KG1 (cell line): ENCODE results near the gene FGF19.

Source experiments
- DNase-seq: peaks from one replicate; lab custom pipeline; 2025; lab: John Stamatoyannopoulos, UW

The FGF19 gene

DNA sequence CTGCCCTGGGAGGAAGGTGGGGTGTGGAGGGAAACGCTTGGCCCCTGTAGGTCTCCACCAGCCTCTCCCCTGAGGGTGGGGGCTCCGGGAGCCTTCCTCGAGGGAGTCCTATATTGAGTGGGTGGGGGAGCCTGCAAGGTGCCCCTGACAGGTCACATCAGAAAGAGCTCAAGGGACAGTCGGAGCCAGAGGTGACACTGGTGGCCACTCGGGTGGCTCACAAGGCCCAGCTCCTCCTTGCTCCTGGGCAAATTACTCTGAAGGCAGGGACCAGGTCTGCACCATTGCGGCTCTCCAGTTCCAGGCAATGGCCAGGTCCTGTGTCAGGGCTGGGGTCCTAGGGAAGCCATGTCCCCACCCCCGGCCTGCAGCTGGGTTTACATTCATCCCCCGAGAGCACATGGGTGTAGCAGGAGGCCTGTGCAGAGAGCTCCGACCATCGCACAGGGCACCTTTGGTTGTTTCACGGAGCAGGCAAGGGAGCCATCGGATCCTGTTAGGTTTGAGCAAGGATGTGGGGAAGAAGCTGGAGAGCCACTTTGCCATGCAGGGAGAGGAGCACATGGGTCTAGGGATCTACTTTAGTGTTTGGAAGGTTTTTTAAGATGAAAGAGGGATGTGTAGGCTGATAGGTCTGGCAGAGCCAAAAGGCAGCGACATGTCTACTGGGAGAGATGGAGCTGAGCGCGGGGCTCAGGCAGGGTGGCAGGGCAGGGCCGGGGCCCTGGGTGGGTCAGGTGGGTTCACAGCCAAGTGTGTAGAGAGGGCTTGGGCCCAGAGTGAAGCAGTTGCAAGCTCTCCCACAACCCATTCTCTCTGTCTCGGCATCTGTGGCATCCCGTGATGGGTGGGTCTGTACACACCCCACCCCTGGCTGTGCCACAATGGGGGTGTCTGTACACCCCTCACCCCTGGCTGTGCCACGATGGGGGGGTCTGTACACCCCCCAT is 48.1 kb downstream of the FGF19 start:
- no peak for DNase-seq

DNA sequence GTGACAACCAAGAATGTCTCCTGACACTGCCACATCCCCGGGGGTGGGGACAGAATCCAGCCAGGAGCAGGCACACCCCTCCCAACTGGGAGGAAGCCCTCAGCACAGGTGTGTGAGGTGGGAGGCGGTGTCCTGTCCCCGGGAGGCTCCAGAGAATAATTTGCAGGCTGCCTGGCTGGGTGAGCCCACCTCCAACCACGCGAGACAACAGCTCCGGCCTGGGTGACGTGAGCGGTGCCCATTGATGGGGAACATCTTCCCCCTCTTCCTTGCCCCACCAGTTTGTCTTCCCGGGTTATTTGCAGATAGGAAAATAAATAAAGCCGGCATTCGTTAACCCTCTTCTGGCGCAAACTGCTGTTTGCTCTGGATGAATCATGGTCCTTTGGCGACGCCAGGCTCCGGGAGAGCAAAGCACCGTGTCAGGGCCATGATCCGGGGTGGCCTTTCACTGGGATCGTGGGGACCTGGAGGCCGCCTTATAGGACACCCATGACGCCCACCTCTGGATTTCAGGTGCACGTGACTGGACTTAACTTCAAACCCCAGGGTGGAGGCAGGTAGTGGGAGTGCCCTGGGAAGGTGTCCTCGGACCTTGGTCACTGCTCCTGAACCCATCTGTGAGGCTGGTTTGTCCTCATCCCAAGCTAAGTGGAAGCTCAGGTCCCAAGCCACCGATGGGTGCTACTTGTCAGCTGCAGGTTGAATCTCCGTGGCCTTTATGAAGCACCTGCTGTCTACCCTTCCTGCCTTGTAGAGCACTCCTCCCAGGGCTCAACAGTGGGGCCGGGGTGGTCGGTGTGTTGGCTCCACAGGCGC is 49.0 kb downstream of the FGF19 start:
- DNase-seq, result no peak

DNA sequence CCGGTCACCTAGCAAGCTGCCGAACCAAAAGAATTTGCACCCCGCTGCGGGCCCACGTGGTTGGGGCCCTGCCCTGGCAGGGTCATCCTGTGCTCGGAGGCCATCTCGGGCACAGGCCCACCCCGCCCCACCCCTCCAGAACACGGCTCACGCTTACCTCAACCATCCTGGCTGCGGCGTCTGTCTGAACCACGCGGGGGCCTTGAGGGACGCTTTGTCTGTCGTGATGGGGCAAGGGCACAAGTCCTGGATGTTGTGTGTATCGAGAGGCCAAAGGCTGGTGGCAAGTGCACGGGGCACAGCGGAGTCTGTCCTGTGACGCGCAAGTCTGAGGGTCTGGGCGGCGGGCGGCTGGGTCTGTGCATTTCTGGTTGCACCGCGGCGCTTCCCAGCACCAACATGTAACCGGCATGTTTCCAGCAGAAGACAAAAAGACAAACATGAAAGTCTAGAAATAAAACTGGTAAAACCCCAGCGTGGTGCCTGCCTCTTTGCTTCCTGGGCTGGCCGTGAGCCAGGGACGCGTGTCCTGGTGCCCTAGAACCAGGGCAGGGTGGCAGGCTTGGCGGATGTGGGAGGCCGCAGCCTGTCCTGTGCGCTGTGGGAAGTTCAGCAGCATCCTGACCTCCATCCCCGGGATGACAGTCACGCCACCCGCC is 49.7 kb downstream of the FGF19 start:
- DNase-seq, result no peak

DNA sequence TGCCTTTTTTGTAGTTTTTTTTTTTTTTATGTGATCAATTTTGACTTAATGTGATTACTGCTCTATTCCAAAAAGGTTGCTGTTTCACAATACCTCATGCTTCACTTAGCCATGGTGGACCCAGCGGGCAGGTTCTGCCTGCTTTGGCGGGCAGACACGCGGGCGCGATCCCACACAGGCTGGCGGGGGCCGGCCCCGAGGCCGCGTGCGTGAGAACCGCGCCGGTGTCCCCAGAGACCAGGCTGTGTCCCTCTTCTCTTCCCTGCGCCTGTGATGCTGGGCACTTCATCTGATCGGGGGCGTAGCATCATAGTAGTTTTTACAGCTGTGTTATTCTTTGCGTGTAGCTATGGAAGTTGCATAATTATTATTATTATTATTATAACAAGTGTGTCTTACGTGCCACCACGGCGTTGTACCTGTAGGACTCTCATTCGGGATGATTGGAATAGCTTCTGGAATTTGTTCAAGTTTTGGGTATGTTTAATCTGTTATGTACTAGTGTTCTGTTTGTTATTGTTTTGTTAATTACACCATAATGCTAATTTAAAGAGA is 50.3 kb downstream of the FGF19 start:
- DNase-seq, result no peak

DNA sequence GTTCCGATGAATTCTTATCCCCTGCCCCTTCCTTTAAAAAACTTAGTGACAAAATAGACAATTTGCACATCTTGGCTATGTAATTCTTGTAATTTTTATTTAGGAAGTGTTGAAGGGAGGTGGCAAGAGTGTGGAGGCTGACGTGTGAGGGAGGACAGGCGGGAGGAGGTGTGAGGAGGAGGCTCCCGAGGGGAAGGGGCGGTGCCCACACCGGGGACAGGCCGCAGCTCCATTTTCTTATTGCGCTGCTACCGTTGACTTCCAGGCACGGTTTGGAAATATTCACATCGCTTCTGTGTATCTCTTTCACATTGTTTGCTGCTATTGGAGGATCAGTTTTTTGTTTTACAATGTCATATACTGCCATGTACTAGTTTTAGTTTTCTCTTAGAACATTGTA is 50.8 kb downstream of the FGF19 start:
- no peak for DNase-seq

DNA sequence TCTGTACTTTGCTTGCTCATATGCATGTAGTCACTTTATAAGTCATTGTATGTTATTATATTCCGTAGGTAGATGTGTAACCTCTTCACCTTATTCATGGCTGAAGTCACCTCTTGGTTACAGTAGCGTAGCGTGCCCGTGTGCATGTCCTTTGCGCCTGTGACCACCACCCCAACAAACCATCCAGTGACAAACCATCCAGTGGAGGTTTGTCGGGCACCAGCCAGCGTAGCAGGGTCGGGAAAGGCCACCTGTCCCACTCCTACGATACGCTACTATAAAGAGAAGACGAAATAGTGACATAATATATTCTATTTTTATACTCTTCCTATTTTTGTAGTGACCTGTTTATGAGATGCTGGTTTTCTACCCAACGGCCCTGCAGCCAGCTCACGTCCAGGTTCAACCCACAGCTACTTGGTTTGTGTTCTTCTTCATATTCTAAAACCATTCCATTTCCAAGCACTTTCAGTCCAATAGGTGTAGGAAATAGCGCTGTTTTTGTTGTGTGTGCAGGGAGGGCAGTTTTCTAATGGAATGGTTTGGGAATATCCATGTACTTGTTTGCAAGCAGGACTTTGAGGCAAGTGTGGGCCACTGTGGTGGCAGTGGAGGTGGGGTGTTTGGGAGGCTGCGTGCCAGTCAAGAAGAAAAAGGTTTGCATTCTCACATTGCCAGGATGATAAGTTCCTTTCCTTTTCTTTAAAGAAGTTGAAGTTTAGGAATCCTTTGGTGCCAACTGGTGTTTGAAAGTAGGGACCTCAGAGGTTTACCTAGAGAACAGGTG is 51.8 kb downstream of the FGF19 start:
- no peak for DNase-seq

DNA sequence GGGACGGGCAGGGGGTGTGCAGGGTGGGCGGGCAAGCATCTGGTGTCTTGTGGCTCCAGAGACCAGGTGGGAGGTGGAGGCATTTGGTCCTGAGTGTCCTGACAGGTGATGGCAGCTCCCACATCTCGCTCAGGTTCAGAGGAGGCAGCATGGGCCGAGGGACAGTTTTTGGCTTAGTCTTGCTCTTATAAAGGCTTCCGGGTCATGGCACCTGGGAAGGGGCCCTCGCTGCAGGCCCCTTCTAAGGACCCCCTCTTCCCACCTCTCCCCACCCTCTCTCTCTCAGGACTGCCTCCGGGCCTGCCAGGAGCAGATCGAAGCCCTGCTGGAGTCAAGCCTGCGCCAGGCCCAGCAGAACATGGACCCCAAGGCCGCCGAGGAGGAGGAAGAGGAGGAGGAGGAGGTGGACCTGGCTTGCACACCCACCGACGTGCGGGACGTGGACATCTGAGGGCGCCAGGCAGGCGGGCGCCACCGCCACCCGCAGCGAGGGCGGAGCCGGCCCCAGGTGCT is 52.9 kb downstream of the FGF19 start:
- no peak for DNase-seq

DNA sequence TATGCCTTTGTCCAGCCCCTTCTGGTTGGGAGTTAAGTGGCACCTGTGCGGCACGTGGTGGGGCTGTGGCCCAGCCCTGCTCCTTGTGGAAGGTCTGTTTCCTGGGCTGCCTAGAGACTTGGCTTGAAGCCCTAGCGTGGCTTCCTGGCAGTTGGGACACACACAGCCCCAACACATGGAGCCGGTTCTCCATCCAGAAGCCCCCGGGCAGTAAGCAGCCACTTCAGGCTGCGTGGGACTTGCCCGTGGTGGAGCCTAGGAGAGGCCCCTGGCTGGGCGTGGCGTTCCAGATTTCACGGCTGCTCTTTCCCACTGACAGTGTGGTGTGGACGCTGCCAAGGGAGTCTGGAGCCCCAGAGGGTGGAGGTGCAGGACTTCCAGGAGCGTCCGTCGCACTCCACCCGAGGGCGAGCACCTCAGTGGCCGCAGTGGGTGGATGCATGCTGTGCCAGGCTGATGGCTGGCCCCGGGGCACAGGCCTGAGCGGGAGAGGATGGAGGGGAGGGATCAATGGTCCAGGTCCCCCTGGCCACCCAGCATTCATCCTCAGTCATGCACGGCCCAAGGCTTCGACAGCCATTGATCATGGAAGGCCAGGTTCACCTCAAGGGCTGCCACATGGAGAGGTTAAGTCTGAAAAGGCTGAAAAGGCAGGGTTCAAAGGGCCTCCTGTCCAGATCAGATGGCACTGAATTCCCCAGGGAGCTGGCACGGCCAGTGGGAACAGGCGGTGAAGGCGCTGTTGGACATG is 53.6 kb downstream of the FGF19 start:
- no peak for DNase-seq

DNA sequence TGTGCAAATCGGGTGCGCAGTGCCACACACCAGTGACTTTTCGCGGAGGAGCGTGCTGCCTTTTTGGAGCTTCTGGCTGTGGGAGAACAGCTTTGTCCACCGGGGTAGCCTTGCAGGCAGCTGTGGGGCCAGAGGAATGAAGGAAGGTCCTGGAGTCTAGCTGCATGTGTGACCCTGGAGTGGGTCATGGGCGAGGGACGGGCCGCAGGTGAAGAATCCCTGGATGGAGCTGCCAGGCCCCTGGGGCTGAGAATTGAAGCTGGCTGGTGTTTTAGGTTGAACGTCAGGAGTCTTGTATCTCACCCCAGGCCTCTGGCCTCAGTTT is 54.3 kb downstream of the FGF19 start:
- DNase-seq, result no peak

DNA sequence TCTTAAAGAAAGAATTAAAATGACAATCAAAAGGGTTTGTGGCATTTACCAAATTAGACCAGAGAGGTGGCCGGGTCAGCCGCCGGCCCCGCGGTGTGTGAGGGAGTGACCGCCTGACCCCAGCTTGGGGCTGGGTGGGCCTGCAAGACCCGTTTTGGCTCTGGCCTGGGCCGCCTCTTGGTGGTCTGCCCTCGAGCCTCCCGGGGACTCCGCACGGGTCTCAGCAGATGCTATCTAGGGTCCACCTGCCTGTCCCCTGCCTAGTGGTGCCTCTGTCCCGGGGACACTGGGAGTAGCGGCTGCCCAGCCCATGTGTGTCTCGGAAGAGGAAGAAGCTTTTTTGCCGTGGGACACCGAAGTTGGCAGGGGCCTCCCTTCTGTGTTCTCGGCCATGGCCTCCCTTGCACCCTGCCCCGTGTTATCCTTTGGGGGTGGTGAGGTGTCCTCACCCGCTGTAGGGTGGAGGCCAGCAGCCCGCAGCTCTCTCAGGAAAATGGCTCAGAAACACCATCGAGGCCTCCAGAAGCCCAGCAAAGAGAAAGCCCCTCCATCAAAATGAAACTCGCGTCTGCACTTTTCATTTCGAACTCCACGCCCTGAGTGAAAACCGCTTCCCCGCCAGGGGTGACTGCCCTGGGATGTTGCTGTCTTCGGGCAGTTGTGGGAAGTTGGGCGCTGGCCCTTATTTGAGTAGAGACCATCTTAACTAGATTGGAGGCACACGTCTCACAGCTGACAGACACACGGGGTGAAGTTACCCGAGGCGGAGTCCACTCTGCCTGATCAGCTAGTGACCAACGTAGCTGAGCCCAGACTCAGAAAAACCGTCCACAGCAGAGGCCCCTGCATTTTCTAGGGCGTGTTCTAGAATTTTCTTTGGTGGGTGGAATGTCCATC is 54.9 kb downstream of the FGF19 start:
- no peak for DNase-seq
